GM23248 (cell line): Measurements from ENCODE around the gene MISP.

ENCODE experiments used
- EZH2 ChIP-seq: fragments of 200-600 bp; sonication (generic); IDR thresholded peaks from 2 replicates; pipeline ENCODE4 v1.6.1; 2018; ENCODE audit warnings: antibody characterized with exemption, mild to moderate bottlenecking; ENCODE audit not compliant: insufficient read depth, poor library complexity, severe bottlenecking
- EZH2phosphoT487 ChIP-seq: fragments of 200-600 bp; sonication (generic); IDR thresholded peaks from 2 replicates; pipeline ENCODE4 v1.6.1; 2018; ENCODE audit warnings: antibody characterized with exemption, moderate library complexity, mild to moderate bottlenecking, low read depth; ENCODE audit not compliant: insufficient read depth

DNA sequence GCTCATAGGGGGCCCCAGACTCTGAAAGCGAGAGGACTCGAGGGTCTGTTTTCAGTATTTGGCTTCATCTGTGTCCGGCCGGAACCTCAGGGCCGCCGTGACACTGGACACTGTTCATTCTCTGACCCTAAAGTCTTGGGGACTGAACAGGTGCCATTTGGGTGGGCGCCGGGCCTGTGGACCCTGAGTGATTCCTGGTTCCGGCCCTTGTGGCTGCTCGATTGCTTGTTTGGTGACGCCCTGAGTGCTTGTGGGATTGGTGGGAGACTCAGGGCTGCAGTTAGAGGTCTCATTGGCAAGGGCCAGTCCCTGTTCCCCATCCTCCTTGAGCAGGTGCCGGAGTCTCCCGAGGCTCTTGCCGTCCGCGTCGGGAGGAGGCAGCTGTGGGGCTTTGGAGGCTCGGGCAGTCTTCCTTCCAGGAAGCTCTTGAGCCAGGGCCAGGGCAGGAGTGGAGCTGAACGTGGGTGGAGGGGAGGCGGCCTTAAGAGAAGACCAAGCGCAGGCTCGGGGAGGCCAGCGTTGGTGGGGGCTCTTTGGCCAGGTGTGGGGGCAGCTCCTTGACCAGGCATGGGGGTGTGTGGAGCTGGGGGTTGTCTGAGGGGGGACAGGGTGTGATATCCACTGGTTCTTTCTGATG lies 51.1 kb downstream of the MISP start:
- TF ChIP-seq EZH2 (no peak), EZH2phosphoT487 (no peak)
